Stimulated activated CD4-positive, alpha-beta T cell treated with anti-CD3 and anti-CD28 coated beads, Interleukin-1b, Interleukin-23, amount 100 ng/mL, for 48 hours (primary cell): ENCODE measurements around the gene GOLGA2.

ENCODE experiments used
- DNase-seq: peaks from one replicate; pipeline ENCODE4 v3.0.0-alpha.2; 2020

GOLGA2 gene

DNA sequence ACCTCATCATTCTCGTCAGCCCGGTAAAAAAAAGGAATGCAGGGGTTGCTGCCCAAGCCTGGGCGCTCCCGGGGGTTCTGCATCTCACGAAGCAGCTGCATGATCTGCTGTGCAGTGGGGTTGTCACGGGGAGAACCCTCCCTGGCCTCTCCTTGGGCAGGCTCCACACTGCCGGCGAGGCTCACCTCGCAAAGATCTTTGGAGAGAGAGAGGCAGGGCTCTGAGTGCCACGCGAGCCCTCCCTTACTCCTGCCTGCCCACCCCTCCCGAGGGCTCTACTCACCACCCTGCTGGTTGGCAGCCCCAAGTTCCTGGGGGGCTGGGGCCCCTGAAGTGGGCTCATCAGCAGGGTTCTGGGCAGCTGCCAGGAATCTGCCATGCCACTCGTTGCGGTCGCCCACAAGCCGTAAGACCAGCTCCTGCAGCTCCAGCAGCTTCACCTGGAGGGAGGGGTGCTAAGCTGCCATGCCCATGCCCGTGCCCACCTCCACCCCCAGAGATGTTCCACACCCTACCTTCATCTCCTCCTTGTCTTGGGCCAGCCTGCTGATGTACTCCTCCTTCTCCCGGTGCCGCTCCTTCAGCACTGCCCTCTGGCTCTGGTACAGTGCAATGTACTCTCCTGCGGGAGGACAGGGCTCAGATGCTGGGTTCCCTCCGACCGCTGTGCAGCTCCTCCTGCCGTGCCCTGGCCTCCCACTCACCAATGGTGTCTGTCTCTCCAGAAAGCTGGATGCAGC lies 18.6 kb downstream of the GOLGA2 start:
- no peak for DNase-seq

- peak; percentile 39 for DNase-seq
Measured at GRCh38 chr9:128254855-128255759, 20.7 kb downstream of the GOLGA2 start.

DNA sequence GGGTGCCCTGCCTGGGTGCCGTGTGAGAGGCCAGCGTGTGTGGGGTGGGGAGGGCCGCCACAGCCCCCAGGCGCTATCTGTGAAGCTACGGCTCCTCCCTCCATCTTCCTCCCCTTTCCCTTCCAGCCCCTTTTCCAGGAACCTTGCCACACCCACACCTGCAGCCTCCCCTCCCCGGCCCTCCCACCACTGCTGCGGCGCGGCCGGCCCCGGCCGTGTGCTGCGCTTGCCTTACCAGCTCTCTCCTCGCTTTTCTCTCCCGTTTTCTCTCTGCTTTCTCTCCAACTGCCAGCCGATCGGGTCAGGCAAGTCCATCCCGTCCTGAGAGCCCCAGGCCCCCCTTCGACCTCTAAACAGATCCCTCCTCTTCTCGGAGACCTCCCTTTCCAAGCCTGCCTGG lies 21.4 kb downstream of the GOLGA2 start:
- DNase-seq = no peak

DNA sequence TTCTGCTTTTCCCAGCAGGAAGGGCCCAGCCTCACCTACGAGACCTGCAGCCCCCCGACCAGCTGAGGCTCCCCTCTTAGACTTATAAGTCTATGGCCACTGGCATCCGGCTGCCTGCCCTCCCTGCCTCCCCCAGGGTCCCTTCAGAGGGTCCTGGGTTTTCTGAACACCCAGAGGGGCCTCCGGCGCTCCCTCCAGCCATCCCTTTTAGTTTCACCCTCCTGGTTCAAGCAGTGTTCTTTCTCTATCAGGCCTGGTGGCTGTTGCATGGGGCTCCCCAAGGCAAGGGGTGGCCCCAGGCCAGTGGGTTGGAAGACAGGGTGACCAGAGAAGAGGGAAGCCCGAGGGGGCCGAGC lies 21.8 kb downstream of the GOLGA2 start:
- DNase-seq = no peak

DNA sequence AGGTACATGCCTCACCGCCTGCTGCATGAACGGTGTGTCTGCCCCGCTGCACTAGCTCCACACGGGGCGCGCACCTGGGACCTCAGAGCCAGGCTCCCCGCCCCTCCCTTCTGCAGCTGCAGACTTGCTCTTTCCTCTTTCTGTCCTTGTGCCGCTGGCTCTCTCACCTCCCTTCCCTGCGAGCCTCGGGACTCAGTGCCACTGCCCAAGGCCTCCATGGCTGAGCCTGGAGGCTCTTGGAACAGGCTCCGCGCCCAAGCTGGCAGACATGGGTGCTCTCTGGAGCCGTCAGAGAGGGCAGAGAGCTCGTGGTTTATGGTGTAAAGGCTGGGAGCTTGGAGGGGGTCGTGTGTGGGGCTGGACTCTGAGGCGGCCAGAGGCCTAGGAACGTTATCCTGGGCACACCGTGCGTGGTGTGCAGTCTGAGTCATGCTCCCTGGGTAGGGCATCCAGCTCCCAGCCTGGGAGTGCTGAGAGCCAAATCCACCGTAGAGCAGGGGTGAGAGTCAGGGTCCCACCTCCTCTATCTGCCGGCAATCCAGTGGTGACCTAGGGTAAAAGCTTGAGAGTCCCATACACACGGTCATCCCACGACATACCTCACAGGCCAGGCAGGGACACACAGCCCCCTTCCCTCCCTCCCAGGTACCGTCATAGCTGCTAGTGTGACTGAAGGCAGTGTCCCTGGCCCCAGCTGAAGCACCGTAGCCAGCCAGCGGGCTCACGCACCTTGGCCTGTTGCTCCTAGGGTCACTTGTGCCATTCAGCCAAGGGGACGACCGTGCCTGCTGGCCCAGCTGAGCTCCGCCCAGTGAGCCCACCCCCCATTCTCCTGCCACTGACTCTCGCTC lies 22.4 kb downstream of the GOLGA2 start:
- DNase-seq = no peak

- no peak for DNase-seq
Measured at GRCh38 chr9:128252317-128253139, 23.3 kb downstream of the GOLGA2 start.

DNA sequence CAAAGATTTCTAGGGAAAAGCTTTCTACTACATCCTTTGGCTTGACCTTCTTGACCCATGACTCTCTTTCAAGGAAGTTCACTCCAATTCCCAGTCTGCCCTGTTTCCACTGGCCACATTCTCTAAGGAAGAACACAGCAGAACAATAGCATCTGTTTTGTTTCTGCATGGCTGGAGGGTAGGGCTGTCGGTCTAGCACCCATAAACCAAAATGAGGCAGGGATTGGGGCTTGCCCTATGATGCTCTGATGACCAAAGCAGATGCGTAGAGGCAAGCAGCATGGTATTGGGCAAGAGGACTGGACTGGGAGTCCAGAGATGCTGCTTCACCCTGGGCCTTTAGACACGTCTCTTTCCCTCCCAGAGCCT lies 24.1 kb downstream of the GOLGA2 start:
- no peak for DNase-seq

DNA sequence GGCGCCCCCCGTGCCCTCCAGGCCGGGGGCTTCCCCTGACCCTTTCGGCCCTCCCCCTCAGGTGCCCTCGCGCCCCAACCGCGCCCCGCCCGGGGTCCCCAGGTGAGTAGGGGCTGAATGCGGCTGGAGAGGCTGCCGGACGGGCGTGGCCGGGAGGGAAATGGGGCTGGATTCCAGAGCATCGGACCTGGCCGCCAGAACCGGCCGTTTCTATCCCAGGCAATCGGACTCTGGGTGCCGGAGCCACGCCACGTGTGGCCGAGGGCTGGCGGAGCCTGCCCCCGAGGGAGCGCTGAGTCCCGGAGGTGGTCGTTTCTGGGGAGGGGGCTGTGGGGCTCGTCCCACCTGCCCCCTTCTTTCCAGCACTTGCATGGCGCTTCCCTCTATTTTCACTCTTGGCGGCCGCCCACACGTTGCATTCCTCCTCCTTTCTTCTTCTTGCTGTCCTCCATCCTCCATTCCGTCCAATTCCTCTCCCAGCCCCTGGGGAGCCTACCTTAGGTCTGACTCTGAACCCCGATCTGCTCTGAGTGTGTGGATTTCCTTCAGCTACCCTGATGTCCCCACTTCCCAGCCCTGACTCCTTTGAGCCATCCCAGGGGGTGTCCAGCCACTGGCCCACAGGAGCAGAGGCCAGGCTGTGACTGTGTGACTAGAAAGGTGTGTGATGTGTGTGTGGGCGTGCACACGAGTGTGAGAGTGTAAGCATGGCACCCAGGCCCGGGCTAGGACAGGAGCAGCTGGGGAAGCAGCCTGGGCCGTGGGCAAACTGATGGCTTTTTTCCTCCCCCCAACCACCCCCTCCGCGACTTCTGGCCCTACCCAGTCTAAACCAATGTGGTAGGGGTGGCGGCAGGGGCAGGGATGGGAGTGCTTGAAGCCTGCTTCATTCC lies 24.7 kb downstream of the GOLGA2 start:
- DNase-seq = no peak

- peak; percentile 98 for DNase-seq
Measured at GRCh38 chr9:128249908-128250838, 25.6 kb downstream of the GOLGA2 start.

DNA sequence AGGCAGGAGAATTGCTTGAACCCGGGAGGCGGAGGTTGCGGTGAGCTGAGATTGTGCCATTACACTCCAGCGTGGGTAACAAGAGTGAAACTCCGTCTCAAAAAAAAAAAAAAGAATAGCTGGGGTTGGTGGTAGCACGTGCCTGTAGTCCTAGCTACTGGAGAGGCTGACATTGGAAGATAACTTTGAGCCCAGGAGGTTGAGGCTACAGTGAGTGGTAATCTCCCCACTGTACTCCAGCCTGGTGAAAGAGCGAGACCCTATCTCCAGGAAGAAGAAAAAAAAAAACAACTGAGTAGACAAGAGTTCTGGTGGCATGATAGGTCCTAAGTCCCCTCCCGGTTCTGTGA lies 26.3 kb downstream of the GOLGA2 start:
- DNase-seq = no peak

GRCh38 chr9:128247226-128247803 lies 28.5 kb downstream of the GOLGA2 start:
- DNase-seq = no peak

DNA sequence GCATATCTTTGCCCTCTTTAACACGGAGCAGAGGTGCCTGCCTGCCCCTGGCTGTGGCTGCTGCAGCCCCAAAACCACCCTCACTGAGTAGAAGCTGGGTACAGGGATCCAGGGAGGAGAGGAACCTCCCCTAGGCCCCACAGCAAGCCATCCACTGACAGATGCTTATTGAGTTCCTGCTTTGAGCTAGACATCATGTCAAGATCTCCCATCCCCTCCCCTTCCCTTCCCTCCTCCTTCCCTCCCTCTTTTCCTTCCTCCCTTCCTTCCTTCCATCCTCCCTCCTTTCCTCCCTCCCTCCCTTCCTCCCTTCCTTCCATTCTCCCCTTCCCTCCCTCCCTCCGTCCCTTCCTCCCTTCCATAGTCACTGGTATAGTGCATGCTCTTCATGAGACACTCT lies 29.3 kb downstream of the GOLGA2 start:
- DNase-seq = no peak

GRCh38 chr9:128245421-128246151 lies 30.2 kb downstream of the GOLGA2 start:
- no peak for DNase-seq

GRCh38 chr9:128244837-128245231 lies 31.0 kb downstream of the GOLGA2 start:
- no peak for DNase-seq

DNA sequence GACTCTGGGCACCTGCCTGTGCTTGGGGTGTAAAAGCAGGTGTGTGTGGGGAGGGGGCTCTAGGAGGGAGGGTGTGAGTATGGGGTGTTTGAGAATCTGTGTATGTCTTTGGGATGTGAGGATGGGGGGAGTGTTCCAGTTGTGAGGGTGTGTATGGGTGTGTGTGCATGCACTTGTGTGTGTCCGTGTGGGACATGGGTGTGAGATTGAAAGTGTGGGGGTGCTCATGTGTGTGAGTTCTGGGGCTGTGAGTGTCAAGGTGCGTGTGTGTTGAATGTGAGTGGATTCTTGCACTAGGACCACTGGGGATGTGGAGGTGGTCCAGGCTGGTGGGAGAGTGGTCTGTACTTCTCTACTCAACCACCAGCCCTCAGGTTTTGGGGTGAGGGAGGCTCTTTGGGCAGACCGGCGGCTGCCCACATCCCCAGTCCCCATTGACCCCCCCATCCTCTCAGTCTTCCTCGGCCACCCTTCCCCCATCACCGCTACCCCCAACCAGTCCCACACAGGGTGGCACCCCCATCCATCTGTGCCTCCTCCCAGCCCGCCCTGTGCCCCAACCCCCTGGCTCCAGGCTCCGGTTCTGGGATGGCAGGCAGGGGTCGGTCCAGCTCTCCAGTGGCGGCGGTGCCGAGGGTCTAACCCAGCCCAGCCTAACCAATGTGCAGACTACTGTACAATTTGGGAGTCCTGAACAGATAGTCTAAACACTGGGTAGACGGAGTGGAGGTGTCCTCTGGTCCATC lies 31.5 kb downstream of the GOLGA2 start:
- no peak for DNase-seq

GRCh38 chr9:128243215-128244018 lies 32.4 kb downstream of the GOLGA2 start:
- DNase-seq = no peak

GRCh38 chr9:128242828-128243214 lies 33.0 kb downstream of the GOLGA2 start:
- no peak for DNase-seq

DNA sequence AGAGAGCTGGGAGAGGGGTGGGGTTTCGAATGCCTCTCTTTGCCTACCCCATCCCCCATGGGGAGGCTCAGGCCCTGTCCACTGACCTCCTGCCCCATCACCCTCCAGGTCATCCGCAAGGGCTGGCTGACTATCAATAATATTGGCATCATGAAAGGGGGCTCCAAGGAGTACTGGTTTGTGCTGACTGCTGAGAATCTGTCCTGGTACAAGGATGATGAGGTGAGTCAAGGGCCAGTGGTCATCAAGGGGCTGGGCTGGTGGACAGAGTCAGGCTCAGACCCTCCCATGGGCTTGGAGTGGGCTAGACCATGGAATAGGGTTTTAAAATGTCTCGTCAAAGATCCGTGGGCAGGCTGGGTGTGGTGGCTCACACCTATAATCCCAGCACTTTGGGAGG lies 33.7 kb downstream of the GOLGA2 start:
- DNase-seq = no peak
